ENCODE measurements around the gene RAB8B.

The RAB8B gene

GRCh38 chr15:63244976-63245645, 55.7 kb downstream of the RAB8B start:
- H3K4me3 ChIP-seq (ENCODE audit: low read length), result no peak overlapping the region
- no peak for TF ChIP-seq ZNF274 (IDR thresholded peaks at IDR 0.05; ENCODE audit: low read depth, low read length)

- TF ChIP-seq ZNF274 (IDR thresholded peaks at IDR 0.05; ENCODE audit: low read depth, low read length), result no peak
- no peak overlapping the region for H3K4me3 ChIP-seq (ENCODE audit: low read length)
Observed at GRCh38 chr15:63246691-63247469, 57.5 kb downstream of the RAB8B start.

GRCh38 chr15:63250312-63250965, 61.0 kb downstream of the RAB8B start:
- no peak overlapping the region for H3K4me3 ChIP-seq (ENCODE audit: low read length)
- no peak for TF ChIP-seq ZNF274 (IDR thresholded peaks at IDR 0.05; ENCODE audit: low read depth, low read length)

GRCh38 chr15:63251701-63252100, 62.3 kb downstream of the RAB8B start:
- TF ChIP-seq ZNF274 (IDR thresholded peaks at IDR 0.05; ENCODE audit: low read depth, low read length), result no peak
- no peak overlapping the region for H3K4me3 ChIP-seq (ENCODE audit: low read length)

- H3K4me3 ChIP-seq (ENCODE audit: low read length), result no peak overlapping the region
- no peak for TF ChIP-seq ZNF274 (IDR thresholded peaks at IDR 0.05; ENCODE audit: low read depth, low read length)
Observed at GRCh38 chr15:63252292-63252691, 62.9 kb downstream of the RAB8B start.

GRCh38 chr15:63254991-63255390, 65.6 kb downstream of the RAB8B start:
- no peak for TF ChIP-seq ZNF274 (IDR thresholded peaks at IDR 0.05; ENCODE audit: low read depth, low read length)
- no peak overlapping the region for H3K4me3 ChIP-seq (ENCODE audit: low read length)

GRCh38 chr15:63255489-63255990, 66.1 kb downstream of the RAB8B start:
- no peak overlapping the region for H3K4me3 ChIP-seq (ENCODE audit: low read length)
- TF ChIP-seq ZNF274 (IDR thresholded peaks at IDR 0.05; ENCODE audit: low read depth, low read length), result no peak

GRCh38 chr15:63256433-63257274, 67.2 kb downstream of the RAB8B start:
- no peak overlapping the region for H3K4me3 ChIP-seq (ENCODE audit: low read length)

GRCh38 chr15:63258658-63259057, 69.3 kb downstream of the RAB8B start:
- TF ChIP-seq ZNF274 (IDR thresholded peaks at IDR 0.05; ENCODE audit: low read depth, low read length), result no peak

More at GRCh38 chr15:63256433-63257274, 67.2 kb downstream of the RAB8B start:
- no peak for TF ChIP-seq ZNF274 (IDR thresholded peaks at IDR 0.05; ENCODE audit: low read depth, low read length)

GRCh38 chr15:63260791-63261190, 71.4 kb downstream of the RAB8B start:
- TF ChIP-seq ZNF274 (IDR thresholded peaks at IDR 0.05; ENCODE audit: low read depth, low read length), result no peak
- H3K4me3 ChIP-seq (ENCODE audit: low read length), result no peak overlapping the region

More at GRCh38 chr15:63258658-63259057, 69.3 kb downstream of the RAB8B start:
- no peak overlapping the region for H3K4me3 ChIP-seq (ENCODE audit: low read length)

GRCh38 chr15:63261311-63261710, 71.9 kb downstream of the RAB8B start:
- H3K4me3 ChIP-seq (ENCODE audit: low read length), result no peak overlapping the region
- no peak for TF ChIP-seq ZNF274 (IDR thresholded peaks at IDR 0.05; ENCODE audit: low read depth, low read length)

GRCh38 chr15:63263519-63263918, 74.1 kb downstream of the RAB8B start:
- no peak overlapping the region for H3K4me3 ChIP-seq (ENCODE audit: low read length)
- no peak for TF ChIP-seq ZNF274 (IDR thresholded peaks at IDR 0.05; ENCODE audit: low read depth, low read length)

GRCh38 chr15:63264688-63265293, 75.4 kb downstream of the RAB8B start:
- no peak for TF ChIP-seq ZNF274 (IDR thresholded peaks at IDR 0.05; ENCODE audit: low read depth, low read length)
- no peak overlapping the region for H3K4me3 ChIP-seq (ENCODE audit: low read length)

All from GM08714 (cell line).